GM21367 (cell line): Measurements from ENCODE around the gene LMAN2L.

Experiments used
- ATAC-seq: cut with Tn5 transposase; IDR thresholded peaks from one replicate; pipeline ENCODE4 v1.9.1; 2021; ENCODE audit not compliant: unreplicated experiment

The LMAN2L gene

GRCh38 chr2:96760036-96760985 is 20.4 kb upstream of the LMAN2L start, which contains the start of gene CNNM4:
Gene CNNM4 (plus strand): TSS chr2:96760902. CDS start chr2:96761000, 98 bp downstream.
- peak; percentile 71 for ATAC-seq

DNA sequence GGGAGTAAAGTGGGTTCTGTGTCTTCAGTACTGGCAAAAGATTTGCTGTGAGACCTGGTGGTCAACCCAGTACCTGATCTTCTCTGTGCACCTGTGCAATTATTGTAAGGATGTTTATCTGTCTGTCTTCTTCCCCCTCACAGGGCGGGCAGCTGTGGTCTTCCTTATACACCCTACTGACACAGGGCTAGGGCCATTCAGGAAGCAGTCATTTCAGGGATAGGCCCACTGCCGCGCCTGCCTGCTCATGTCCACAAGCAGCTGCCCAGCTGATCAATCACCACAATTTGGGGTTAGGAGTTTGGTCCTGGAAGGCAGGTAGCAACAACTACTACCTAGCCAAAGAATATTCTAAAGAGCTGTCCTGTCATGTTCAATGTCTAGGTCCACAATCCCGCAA is 19.7 kb upstream of the LMAN2L start:
- no peak for ATAC-seq

DNA sequence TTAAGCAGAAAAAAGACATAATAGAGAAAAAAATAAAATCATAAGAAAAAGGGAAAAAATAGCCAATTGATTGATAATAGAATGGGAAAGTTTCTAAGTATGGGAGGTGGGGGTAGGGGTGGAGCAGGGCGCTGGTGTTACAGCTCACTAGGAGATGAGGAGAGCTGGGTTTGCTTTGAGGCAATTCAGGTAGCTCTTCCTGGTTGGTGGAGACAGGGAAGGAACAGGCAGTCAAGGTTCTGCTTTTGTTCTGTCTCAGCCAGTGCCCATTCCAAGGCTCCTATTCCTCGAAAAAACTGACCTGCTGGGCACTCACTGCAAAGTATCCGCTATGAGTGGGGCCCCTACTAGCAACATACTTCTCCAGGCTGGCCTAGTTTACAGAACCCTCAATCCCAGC is 19.1 kb upstream of the LMAN2L start:
- ATAC-seq: no peak

GRCh38 chr2:96757477-96757860 is 17.6 kb upstream of the LMAN2L start:
- ATAC-seq: no peak

GRCh38 chr2:96756788-96757476 is 17.1 kb upstream of the LMAN2L start:
- ATAC-seq: no peak

GRCh38 chr2:96754317-96754716 is 14.5 kb upstream of the LMAN2L start:
- no peak for ATAC-seq

GRCh38 chr2:96753661-96754282 is 13.9 kb upstream of the LMAN2L start:
- no peak for ATAC-seq

- no peak for ATAC-seq
Observed at GRCh38 chr2:96751800-96752199, 11.9 kb upstream of the LMAN2L start.

DNA sequence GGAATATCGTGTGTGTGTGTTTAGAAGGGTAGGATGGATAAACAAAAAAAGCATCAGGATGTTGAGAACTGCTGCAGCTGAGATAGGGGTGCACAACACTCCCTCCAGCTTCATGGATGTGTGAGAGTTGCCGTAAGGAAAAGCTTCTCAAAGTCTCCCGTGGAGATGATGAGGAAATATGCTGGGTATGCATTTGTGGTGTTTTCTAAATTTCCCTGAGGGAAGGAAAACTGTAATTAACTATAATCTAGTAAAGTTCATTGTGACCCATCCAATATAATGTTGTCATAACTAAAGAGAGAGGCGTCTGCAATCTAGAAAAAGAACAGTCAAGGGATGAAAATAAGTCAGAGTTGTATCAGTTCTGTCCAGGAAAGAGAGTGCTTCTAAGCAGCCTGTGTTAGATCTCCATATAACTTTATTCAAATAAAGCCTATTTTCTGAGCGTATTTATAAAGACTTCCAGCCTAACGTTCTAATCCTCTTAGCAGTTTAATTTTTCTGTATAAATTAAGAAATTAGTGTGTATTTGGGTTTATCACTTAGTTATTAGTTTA is 7.3 kb upstream of the LMAN2L start:
- no peak for ATAC-seq

- no peak for ATAC-seq
Observed at GRCh38 chr2:96739076-96739632, 710 bp downstream of the LMAN2L start.

DNA sequence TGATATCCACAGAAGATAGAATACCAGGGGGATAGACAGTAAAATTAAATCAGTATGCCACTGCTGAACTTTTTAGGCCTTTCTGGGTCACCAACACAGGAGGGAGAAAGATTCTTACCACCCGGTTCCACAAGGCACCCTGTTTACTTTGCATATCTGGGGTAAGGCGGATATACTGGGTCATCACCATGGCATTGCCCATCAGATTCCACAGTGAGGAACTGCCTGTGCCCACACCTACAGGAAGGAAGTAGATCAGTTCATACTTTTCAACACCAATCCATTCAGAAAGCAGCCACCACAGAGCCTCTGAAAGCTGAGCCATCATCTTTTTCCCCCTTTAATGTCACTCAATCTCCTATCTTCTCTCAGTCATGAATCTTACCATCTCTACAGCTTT is 2.0 kb downstream of the LMAN2L start:
- ATAC-seq: no peak

DNA sequence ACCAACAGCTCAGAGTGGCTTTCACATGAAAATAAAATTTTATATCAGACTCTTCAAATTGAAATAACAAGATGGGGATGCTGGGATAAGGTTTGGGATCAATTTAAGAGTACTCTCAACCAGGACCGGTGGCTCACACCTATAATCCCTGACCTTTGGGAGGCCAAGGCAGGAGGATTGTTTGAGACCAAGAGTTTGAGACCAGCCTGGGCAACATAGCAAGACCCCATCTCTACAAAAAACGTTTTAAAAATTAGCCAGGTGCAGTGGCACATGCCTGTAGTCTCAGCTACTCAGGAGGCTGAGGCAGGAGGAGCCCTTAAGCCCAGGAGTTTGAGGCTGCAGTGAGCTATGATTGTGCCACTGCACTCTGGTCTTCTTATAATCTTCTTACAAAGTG is 2.6 kb downstream of the LMAN2L start:
- ATAC-seq: no peak

GRCh38 chr2:96734880-96735583 is 4.8 kb downstream of the LMAN2L start:
- no peak for ATAC-seq

GRCh38 chr2:96733931-96734330 is 5.9 kb downstream of the LMAN2L start:
- ATAC-seq: no peak

GRCh38 chr2:96730212-96730611 is 9.7 kb downstream of the LMAN2L start:
- no peak for ATAC-seq

DNA sequence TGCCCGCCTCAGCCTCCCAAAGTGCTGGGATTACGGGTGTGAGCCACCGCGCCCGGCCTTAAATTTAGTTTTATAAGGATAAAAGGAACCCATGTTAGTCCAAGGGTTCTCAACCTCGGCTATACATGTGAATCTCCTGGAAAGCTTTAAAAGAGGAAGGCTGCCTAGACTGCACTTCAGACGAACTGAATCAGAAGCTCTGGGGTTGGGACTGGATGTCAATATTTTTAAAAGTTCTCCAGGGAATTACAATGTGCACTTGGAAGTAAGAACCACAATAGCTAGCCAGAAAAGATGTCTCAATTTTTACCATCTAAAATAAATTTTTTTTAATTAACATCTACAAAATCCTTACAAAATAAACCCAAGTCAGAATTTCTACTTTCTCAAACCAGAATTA is 10.1 kb downstream of the LMAN2L start:
- no peak for ATAC-seq

DNA sequence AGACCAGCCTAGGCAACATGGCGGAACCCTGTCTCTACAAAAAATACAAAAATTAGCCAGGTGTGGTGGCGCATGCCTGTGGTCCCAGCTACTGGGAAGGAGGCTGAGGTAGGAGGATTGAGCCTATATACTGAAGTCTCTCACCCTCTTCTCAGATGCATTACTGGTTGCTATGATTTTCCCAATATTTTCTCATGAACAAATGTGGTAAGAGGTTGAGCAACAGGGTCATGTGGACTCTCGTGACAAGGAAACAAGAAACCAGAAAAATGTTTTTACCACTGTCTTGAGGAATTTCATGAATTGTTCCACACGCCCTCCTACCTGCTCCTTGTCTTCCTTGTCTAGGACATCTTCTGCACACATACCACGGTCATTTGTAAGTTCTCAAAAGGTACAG is 12.4 kb downstream of the LMAN2L start:
- ATAC-seq: no peak

DNA sequence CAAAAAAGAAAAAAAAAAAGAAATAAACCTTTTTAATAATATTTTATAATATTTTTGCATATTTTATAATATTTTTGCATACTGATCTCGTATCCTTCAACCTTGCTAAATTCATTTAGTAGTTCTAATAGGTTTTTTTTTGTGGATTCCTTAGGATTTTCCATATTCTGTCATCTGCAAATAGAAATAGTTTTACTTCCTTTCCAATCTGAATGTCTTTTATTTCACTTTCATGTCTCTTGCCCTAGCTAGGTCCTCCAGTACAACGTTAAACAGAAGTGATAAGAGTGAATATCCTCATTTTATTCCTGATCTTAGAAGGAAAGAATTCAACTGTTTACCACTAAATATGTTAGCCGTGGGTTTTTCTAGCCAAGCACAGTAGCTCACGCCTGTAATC is 13.7 kb downstream of the LMAN2L start:
- no peak for ATAC-seq

- no peak for ATAC-seq
Observed at GRCh38 chr2:96716388-96716787, 23.5 kb downstream of the LMAN2L start.

DNA sequence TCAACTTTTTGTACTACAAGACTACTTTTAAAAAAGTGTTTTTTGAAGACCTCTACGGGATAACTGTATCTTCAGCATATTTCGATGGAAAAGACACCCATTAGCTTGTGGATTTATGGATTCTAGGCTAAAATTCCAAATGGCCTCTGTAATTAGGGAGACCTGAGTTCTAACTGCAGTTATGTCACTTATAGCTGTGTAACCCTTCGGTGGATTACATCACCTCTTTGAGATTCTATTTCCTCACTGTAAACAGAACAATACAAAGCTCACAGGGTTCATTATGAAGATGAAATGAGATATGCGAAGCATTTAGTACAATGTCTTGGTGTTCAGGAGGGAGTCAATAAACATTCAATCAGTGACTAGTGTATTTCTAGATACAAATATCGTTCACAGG is 24.2 kb downstream of the LMAN2L start:
- ATAC-seq: no peak

GRCh38 chr2:96710985-96711384 is 28.9 kb downstream of the LMAN2L start:
- ATAC-seq: no peak
